ENCODE data around the gene EIF3D.

Gene EIF3D

DNA sequence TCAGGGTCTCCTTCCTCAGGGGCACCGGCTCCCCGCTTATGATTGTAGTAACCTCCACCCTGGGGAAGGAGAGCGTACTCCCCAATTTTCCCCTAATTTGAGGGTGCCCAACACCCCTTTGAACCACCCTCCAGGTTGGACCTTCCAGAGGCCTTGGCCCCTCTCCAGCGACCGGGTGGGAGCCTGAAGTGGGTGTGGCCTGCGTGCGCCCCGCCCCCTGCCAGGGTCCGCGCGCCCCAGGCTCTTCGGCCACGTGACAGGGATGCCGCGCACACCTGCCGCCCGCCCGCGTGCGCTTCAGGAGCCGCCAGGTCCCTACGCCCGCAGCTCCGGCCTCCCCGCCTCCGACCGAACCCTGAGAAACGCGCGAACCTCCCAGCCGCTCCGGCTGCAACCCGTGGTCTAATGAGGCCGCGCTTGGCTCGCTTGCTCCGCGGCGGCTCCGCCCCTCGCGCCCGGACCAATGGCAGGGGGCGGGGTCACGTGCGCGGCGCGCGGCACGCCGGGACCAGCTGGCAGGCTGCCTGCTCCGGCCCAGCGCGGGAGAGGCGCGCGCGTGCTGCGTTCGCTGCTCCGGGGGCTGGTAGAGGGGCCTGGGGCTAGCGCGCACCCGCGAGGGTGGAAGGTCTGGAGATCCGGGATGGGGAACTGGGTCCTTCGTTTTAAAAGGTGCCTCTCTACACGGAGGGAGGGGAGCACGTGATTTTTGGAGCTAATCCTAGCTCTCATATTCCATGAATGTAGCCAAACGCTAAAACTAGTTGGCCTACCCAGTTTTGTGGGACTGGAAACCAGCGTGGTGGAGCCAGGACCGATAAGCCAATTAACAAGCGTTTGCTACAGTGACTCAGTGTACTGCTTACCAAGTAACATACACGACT lies 22.1 kb downstream of the EIF3D start, which contains the start of gene FOXRED2:
Gene FOXRED2, minus strand, starts transcription at position 404 of the 881 bp plus-strand sequence. CDS start 618 bp downstream, outside the sequence.
- DNase-seq, result peak; percentile 79

DNA sequence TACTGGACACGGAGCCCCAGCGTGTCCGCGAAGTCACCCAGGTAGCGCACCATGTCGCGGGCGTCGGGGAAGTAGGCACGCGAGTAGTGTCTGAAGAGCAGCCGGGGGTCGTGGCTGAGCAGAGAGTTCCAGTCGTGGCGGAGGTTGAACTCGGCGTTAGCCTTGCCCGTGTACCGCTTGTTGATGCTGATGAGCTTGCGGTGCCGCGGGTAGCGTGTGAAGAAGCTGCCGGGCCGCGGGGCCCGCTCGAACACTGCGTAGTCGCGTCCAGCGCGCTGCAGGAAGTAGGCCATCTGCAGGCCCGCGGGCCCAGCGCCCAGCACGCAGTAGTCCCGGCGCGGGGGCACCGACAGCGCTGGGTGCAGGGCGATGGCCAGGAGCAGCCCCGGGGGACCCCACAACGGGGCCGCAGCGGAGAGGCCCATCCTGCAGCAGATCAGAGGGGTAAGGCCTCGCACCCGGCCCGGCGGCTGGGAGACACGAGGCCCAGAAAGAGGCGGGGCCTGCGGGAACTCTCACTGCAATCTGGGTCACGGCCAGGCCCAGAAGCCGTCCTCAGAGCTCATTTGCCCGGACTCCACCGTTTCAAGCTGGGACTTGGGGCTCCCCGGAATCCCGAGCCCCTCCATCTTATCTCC lies 22.8 kb downstream of the EIF3D start:
- DNase-seq, result no peak

DNA sequence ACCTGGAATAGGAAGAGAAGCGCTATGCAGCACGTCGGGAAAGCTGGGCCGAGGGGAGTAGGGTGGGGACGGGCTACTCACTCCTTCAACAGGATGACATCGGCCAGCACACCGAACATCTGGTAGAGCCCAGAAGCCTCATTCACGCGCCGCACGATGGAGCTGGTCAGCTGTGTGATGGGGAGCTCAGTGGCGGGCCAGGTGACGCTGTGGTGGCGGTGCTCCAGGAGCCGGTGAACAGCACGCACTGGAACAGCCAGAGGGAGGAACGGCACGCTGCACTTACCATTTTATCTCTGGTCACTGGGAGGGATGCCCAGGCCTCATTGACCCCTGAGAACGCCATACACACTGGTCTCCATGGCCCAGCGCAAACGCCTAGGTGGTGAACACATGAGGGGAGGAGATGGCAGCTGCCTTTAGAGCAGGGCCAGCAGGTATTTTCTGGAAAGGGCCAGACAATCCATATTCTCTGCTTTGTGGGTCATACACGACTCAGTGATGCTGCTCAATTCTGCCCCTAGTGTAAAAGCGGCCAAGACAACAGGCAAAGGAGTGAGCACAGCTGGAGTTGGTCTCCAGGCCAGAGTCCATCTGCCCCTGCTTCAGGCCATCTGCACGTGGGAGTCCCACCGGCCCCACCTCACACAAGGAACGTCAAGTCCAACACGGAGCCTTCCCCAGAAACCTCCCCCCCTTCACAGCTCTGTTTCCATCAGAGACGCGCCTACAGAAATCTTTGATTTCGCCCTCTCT lies 30.9 kb downstream of the EIF3D start:
- DNase-seq, result no peak

DNA sequence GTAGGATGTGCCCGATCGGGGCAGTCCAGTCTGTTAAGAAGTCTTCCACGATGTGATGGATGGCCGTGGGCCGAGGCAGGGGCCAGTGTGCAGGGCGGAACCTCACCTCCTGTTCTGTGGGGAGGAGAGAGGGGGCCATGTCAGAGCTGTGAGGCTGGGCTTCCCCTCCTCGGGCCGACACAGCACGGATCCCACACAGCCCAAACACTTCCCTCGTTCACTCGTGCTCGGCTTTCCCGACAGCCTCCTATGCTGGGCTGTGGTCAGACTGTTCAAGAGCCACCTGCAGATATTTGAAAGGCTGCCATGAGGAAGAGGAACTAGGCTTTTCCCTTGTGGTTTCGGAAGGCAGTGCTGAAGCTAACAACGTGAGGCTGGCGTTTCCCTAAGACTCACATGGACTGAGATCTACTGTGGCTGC lies 35.3 kb downstream of the EIF3D start:
- no peak for DNase-seq

DNA sequence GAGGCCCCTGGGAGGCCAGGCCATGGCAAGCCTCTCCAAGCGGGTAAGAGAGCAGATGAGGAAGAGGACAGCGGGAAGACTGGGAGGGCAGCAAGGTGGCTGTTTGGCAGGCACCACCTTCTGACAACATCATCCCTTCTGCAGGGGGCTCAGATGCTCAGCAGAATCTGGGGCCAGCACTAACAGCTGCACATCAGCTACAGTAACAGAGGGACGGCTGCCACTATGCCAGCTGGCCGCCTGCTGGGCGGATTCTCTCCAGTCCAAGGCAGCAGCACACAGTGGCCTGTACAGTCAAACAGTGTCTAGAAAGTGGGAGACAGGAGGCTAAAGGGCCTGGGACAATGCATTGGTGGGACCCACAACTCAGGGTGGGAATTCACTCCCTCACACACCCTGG lies 36.9 kb downstream of the EIF3D start:
- no peak for DNase-seq

DNA sequence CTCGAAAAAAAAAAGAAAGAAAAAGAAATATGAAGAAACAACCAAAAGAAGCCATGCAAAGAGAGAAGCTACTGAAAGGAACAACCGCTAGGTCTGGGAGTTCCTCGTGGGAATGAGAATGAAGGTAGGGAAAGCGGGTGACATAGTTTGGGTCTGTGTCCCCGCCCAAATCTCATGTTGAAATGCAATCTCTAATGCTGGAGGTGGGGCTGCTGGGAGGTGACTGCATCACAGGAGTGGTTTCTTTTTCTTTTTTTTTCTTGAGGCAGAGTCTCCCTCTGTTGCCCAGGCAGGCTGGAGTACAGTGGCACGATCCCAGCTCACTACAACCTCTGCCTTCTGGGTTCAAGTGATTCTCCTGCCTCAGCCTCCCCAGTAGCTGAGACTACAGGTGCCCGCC lies 37.8 kb downstream of the EIF3D start:
- DNase-seq, result no peak

DNA sequence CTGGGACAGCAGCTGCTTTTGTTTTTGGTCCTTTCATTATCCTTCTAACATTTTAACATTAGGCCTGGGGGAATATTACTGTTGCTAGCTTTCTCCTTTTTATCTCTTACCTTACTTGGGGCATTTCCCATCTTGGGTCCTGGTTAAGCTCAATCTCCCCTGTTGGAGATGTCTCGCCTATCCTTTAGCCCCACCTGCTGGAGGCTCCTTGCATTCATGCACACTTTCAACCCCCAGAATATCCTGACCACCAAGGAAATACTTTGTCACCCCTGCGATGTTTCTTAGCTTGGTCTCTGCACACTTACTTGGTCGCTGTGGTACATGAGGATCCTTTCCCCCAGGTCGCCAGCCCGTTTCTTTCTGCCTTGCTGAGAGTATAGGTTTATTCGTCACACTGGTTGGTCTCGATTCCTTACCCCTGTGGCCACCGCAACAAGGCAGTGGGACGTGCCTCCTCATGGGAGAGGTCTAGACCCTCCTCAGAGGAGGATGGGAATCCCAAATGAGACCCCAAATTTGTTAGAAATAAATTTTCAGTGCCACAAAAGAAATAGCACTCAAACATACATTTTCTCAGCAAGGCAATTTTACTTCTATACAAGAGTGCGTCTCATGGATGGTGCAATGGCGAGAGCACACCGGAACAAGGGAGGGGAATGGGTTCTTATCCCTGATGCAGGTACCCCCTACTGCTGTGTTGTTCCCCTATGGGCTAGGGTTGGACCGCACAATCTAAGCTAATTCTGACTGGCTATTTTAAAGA lies 42.2 kb downstream of the EIF3D start:
- DNase-seq, result peak; percentile 69

DNA sequence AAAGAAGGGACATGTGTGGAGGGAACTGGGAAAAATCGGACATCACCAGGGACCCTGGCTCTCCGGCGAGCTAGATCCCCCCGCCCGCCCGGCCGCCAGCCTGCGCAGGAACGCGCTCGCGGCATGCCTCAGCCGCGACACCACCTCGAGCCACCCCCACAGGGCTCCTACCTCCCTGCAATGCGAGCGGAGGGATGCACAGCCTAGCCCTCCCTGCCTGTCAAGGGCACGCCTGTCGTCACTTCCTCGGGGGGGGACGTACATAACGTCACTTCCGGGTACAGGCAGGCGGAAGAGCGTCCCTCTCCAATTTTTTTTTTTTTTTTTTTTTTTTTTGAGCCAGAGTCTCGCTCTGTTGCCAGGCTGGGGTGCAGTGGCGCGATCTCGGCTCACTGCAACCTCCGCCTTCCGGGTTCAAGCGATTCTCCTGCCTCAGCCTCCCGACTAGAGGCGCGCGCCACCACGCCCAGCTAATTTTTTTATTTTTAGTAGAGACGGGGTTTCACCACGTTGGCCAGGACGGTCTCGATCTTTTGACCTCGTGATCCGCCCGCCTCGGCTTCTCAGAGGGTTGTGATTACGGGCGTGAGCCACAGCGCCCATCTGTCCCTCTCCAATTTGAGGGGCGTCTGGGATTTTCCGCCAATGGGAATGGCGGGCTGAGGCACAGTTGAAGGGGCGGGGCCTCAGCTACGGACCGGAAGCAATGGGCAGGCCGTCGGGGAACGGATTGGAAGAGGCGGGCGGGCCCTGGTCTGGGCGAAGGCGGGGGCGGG lies 47.4 kb downstream of the EIF3D start, which contains the start of gene TXN2:
Gene TXN2, minus strand, starts transcription at position 248 of the 776 bp plus-strand sequence. CDS start 803 bp downstream, outside the sequence.
- DNase-seq, result peak; percentile 96

DNA sequence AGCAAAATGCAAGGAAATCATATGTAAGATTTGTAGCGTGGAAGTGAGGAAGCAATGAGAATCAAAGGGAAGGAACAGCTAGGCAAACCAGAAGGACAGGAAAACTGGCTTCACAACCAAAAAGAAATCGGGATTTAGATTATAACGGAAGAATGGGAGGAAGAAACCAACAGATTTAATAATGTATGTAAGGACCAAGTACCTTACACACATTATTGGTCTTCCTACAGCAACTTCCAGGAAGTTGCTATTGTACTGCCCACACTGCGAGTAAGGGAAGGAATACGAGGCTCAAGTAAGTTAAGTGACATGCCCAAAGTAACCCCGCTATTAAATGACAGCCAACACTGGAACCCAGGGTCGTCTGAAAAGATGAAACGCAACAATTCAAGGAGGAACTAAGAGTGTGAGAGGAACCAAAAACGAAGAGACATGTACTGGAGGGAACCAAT lies 48.0 kb downstream of the EIF3D start:
- peak; percentile 11 for DNase-seq

DNA sequence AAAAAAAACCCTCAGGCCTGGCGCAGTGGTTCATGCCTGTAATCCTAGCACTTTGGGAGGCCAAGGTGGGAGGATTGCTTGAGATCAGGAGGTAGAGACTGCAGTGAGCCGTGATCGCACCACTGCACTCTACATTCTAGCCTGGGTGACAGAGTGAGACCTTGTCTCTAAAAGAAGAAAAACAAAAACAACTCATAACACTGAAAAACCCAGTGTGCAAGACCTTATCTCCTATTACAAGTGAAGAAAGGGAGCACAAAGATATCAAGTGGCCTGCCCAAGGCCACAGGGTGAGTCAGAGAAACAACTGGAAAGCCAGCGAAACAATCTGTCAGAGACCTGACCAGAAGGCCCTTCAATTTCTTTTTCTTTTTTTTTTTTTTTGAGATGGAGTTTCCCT lies 50.0 kb downstream of the EIF3D start:
- no peak for DNase-seq

DNA sequence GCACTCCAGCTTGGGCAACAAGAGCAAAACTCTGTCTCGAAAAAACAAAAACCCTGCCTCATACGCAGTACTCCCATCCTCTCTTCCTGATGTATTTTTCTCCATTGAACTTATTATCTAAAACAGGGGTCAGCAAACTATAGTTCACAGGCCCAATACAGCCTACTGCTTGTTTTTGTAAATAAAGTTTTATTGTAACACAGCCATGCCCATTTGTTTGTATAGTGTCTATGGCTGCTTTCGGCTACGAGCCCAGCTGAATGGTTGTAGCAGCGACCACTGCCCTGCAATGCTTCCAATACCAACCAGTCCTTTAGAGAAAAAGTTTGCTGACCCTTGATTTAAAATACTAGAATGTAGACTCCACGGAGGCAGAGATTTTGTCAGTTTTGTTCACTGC lies 53.6 kb downstream of the EIF3D start:
- DNase-seq, result no peak

DNA sequence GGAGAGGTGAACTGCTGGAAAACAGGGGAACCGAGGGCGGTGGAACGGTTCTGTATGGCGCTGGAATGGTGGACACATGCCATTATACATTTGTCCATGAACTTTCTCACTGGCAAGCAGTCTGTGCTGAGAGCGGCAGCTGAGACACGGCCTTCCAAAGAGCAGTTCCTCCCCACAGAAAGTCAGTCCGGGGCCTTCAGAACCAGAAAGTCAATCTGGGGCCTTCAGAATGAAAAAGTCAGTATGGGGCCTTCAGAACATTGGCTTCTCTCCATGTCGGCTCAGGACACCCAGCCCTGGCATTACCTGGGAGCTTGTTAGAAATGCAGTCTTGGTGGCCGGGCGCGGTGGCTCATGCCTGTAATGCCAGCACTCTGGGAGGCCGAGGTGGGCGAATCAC lies 56.3 kb downstream of the EIF3D start:
- DNase-seq, result no peak

DNA sequence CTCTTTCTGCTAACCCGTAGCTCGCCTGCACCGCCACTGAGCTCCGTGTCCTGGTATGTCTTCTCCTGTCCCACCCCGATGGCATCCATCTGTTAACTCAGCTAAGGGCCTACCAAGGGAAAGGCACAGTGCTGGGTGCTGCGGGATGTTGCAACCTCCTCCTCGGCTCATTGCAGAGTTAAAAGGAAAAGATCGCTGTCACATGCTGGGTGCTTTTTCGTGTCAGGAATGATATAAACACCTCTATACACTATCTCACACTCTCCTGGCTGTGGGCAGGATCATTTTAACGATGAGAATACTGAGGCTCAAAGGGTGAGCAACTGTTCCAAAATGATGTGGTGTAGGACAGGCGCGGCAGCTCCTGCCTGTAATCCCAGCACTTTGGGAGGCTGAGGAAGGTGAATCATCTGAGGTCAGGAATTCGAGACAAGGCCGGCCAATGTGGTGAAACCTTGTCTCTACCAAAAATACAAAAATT lies 57.6 kb downstream of the EIF3D start:
- peak; percentile 57 for DNase-seq

DNA sequence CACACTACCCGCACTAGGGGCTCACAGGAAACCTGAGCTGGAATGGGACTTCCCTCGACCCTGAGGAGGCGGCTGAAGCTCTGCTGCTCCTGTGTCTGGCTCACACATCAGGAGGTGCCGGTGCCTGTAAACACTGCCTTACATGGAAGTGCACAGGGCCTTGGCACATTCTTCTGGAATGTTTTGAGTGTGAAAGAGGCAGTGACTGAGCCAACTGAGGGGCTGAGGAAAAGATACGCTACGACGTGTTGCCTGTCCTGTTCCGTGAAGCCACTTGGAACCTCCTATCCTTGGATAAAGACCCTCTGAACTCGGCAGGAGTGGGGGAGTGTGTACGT lies 58.0 kb downstream of the EIF3D start:
- peak; percentile 74 for DNase-seq

DNA sequence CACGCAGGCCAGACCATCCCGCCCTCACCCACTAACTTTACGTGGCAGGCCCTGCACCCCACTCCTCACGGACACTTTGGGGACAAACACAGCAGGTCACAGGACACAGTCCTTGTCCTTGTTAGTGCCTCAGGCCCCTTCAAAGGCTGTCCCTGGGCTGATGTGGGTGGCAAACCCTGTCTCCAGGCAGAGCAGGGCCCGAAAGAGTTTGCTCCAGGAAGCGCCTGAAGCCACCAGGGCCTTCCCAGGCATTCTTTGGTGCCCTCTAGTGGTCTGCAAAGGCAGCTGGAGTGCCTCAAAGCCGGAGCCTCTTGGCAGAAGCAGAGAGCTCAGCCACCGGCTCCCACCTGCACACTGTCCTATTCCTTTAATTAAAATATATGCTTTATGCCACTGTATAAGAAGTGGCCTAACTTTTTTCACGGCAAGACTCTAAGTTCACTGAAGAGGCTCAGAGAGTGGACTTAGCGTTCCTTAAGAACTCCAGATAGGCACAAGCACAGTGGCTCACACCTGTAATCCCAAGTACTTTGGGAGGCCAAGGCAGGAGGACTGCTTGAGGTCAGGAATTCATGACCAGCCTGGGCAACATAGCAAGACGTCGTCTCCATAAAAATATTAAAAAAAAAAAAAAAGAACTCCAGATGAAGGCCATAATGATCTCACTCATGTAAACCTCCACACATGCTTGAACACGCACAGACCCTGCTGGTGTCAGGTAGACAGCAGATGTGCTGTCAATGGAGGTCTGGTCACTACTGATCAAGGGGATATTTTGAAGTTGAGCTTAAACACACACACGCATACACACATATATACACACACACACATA lies 58.6 kb downstream of the EIF3D start:
- peak; percentile 86 for DNase-seq

DNA sequence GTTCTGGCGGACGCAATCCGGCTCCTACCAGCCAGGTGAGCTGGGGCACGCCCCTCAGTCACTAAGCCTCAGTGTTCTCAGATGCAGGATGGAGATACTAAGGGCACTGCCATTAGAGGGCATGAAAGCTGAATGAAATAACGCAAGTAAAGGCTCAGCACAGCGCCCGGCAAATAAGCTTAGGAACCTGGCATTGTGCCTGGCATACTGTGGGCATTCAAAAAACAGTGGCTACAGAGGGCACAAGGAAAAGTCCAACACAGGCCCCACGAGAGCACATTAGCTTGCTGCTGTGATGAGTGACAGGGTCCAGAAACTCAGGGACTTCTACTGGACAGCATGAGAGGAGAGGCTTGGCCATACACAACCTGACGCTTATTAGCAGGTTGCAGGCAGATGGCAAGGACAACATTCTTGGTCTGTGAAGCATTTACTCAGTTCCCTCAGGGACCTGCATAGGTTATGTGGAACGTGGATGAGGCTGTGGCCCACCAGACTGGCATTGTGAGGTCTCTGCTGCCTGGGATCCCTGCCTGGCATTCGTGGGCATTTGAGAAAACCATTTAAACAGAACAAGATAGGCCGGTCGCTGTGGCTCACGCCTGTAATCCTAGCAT lies 59.8 kb downstream of the EIF3D start:
- DNase-seq, result peak; percentile 34

DNA sequence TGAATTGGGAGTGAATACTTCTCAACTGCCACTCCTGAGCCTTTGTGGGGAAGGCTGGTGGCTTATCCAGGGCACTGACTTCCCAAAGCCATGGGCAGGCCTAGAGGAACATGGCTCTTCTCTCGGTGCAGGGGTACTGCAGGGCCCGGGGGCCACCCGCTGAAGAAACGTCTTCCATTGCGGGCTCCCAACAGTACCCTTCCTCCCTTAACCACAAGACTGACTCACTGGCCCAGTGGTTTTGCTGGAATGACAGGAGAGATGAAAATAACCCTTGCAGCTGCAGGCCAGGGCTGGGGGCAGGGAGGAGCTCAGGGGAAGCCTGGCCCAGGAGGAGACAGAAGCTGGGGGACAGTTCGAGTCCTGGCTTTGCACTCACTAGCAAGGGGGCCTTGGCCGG lies 61.0 kb downstream of the EIF3D start:
- DNase-seq, result peak; percentile 98

DNA sequence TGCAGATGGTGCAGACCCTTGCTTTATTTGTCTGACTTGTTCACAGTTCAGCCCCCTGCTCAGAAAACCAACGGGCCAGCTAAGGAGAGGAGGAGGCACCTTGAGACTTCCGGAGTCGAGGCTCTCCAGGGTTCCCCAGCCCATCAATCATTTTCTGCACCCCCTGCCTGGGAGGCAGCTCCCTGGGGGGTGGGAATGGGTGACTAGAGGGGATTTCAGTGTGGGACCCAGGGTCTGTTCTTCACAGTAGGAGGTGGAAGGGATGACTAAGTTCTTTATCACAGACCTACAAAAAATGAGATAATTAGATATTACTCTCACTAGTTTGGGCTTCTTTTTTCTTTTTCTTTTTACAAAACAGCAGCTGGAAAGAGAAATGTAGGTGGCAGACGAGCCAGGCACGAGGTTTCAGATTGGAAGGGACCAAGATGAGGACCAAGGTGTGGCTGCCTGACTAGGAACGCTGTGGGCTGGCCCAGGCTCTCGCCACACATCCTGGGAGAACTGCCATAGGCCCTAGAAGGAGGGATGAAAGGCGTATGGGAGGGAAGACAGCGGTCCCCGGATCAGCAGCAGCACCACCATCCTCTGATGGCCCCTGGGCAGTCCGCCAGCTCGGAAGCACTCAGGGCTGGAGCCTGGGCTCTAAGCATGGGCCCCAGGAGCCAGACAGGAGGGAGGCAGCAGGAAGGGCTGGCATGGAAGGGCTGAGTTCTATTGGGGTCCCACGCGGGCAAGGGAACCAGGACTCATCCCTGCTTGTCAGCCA lies 61.7 kb downstream of the EIF3D start:
- peak; percentile 89 for DNase-seq

DNA sequence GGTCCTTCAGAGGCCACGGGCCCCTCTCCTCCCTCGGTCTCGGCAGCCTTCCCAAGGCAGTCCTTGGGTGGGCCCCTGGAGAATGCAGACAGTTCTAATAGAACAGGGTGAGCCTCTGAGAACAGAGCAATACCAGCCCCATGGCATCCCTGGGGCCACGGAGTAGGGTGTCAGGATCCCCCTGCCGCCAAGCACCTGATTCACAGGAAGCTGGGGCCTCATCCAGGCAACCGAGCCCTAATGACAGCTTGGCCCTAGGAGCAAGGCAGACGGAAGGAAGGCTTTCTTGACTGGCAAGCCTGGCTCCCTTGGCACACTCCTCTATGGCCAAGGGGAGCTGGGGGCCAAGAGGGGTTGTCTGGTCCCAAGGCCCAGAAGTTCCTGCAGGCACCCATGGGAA lies 62.7 kb downstream of the EIF3D start:
- DNase-seq, result no peak
